Panc1 (cell line): ENCODE data around the gene ATM. TPM values are rescaled to one million over a fixed set of nuclear protein-coding genes. Genes with fewer than 3 reads are reported as not detected.

Experiments used
- ATAC-seq: fragments of 200-7000 bp; cut with Tn5 transposase; 2 replicates; pipeline ENCODE4 v1.9.1; 2020; ENCODE audit warnings: mild to moderate bottlenecking, moderate library complexity
- BruUV-seq: library from RNA; stranded (reverse); fragments of 400-500 nt; replicated peaks from 2 replicates; lab custom pipeline; 2021; lab: Mats Ljungman, UMichigan
- CTCF ChIA-PET: fragments of 300-600 bp; sonication (Branson Sonifier 250); formaldehyde crosslinking; loops from one replicate; lab custom pipeline; 2022; ENCODE audit warnings: antibody characterized with exemption; lab: Charles Lee
- POLR2A ChIA-PET: fragments of 300-600 bp; sonication (Branson Sonifier 250); formaldehyde crosslinking; loops from one replicate; lab custom pipeline; 2022; ENCODE audit warnings: antibody characterized with exemption; lab: Charles Lee
- DNase-seq: peaks from one replicate; pipeline ENCODE4 v3.0.0-alpha.2; 2010; ENCODE audit warnings: low read depth, low spot score
- H3K27ac ChIP-seq: 2 replicates; pipeline ENCODE4 v1.5.1; 2011; ENCODE audit warnings: mild to moderate bottlenecking, low read length, inconsistent platforms
- H3K27me3 ChIP-seq: fragments of 200-500 bp; sonication (Bioruptor generic); 2 replicates; pipeline ENCODE4 v1.6.0; 2014; ENCODE audit warnings: low read length, inconsistent platforms; ENCODE audit not compliant: control insufficient read depth, insufficient read depth
- H3K36me3 ChIP-seq: fragments of 200-500 bp; sonication (Bioruptor generic); 2 replicates; pipeline ENCODE4 v1.5.1; 2014; ENCODE audit warnings: inconsistent platforms, mild to moderate bottlenecking, low read length, moderate library complexity; ENCODE audit not compliant: control insufficient read depth, insufficient read depth
- H3K4me1 ChIP-seq: 2 replicates; pipeline ENCODE4 v1.5.1; 2011; ENCODE audit warnings: inconsistent platforms, mild to moderate bottlenecking, low read length, moderate library complexity; ENCODE audit not compliant: control insufficient read depth, insufficient read depth
- H3K4me3 ChIP-seq, 2 experiments: 2 replicates each; pipeline ENCODE4 v1.5.1; 2011 to 2012; ENCODE audit warnings: low read depth in 2 of 2, low read length in 2 of 2, mild to moderate bottlenecking in 2 of 2, inconsistent platforms in 1 of 2, moderate library complexity in 1 of 2
- H3K9me3 ChIP-seq: fragments of 200-500 bp; sonication (Bioruptor generic); 2 replicates; pipeline ENCODE4 v1.5.1; 2014; ENCODE audit warnings: low read depth, mild to moderate bottlenecking, inconsistent platforms, low read length, moderate library complexity; ENCODE audit not compliant: control insufficient read depth, insufficient read depth
- POLR2AphosphoS5 ChIP-seq: IDR thresholded peaks from 2 replicates; pipeline ENCODE4 v1.6.1; 2012; ENCODE audit warnings: mild to moderate bottlenecking, low read depth, low read length, moderate library complexity
- SIN3A ChIP-seq: IDR thresholded peaks from 2 replicates; pipeline ENCODE4 v1.6.1; 2012; ENCODE audit warnings: low read depth, mild to moderate bottlenecking, low read length, moderate library complexity, borderline replicate concordance; ENCODE audit not compliant: insufficient read depth
- TCF7L2 ChIP-seq: IDR thresholded peaks from 2 replicates; pipeline ENCODE4 v1.6.1; 2011; ENCODE audit warnings: mild to moderate bottlenecking, low read depth, low read length, inconsistent platforms
- in situ Hi-C: cut with HindIII; loops from 2 replicates; pipeline ENCODE4 v1.10.0; 2016; ENCODE audit warnings: low sequenced_read_pairs, low pct_unique_long_range_greater_than_20kb
- intact Hi-C: fragments of 100-400 bp; cut with micrococcal nuclease; formaldehyde crosslinking; loops from one replicate; pipeline ENCODE4 v1.10.0; 2022; ENCODE audit not compliant: unreplicated experiment
- total RNA-seq: library from RNA; stranded (reverse); gene quantifications from one replicate; pipeline ENCODE4 v1.2.1, GENCODE V29; 2021; ENCODE audit not compliant: unreplicated experiment
- TF ChIP-seq, protein P1 (sequence below): fragments of 450-650 bp; IDR thresholded peaks from 2 replicates; pipeline ENCODE4 v1.5.1; 2017; ENCODE audit warnings: mild to moderate bottlenecking
- TF ChIP-seq, protein P2 (sequence below), 2 experiments: IDR thresholded peaks; 2 replicates each; pipeline ENCODE4 v1.6.1; 2011 to 2012; ENCODE audit warnings: low read depth in 2 of 2, control low read depth in 1 of 2, low read length in 1 of 2, mild to moderate bottlenecking in 1 of 2, moderate library complexity in 1 of 2; ENCODE audit not compliant: insufficient read depth in 1 of 2

Gene ATM
- total RNA-seq, 1 experiment from 2014 or later, result 95.6 TPM

DNA sequence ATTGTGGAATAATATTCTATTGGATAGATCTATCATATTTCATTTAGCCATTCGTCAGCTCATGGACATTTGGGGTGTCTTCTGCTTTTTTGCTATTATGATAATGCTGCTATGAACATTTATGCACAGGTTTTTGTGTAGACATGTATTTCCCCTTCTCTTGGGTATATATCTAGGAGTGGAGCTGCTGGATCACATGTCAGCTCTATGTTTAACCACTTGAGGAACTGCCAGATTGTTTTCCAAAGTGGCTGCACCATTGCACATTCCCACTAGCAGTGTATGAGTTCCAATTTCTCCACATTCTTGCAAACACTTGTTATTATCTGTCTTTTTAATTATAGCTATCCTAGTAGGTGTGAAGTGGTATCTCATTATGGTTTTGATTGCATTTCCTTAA lies 169.5 kb downstream of the ATM start:
- Histone ChIP-seq H3K36me3 (no peaks in the 10 kb centered on the region), H3K4me1 (no peaks in the 10 kb centered on the region), H3K9me3 (no peaks in the 10 kb centered on the region), H3K4me3 (no peak overlapping the region), H3K27ac (no peak overlapping the region), H3K27me3 (no peaks in the 10 kb centered on the region)
- CTCF ChIA-PET, result no interaction called here
- POLR2A ChIA-PET, result no interaction called here
- TF ChIP-seq, protein P1, sequence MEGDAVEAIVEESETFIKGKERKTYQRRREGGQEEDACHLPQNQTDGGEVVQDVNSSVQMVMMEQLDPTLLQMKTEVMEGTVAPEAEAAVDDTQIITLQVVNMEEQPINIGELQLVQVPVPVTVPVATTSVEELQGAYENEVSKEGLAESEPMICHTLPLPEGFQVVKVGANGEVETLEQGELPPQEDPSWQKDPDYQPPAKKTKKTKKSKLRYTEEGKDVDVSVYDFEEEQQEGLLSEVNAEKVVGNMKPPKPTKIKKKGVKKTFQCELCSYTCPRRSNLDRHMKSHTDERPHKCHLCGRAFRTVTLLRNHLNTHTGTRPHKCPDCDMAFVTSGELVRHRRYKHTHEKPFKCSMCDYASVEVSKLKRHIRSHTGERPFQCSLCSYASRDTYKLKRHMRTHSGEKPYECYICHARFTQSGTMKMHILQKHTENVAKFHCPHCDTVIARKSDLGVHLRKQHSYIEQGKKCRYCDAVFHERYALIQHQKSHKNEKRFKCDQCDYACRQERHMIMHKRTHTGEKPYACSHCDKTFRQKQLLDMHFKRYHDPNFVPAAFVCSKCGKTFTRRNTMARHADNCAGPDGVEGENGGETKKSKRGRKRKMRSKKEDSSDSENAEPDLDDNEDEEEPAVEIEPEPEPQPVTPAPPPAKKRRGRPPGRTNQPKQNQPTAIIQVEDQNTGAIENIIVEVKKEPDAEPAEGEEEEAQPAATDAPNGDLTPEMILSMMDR, result no peak
- TF ChIP-seq POLR2AphosphoS5 (no peak), TCF7L2 (no peak), SIN3A (no peak)
- TF ChIP-seq, protein P2, sequence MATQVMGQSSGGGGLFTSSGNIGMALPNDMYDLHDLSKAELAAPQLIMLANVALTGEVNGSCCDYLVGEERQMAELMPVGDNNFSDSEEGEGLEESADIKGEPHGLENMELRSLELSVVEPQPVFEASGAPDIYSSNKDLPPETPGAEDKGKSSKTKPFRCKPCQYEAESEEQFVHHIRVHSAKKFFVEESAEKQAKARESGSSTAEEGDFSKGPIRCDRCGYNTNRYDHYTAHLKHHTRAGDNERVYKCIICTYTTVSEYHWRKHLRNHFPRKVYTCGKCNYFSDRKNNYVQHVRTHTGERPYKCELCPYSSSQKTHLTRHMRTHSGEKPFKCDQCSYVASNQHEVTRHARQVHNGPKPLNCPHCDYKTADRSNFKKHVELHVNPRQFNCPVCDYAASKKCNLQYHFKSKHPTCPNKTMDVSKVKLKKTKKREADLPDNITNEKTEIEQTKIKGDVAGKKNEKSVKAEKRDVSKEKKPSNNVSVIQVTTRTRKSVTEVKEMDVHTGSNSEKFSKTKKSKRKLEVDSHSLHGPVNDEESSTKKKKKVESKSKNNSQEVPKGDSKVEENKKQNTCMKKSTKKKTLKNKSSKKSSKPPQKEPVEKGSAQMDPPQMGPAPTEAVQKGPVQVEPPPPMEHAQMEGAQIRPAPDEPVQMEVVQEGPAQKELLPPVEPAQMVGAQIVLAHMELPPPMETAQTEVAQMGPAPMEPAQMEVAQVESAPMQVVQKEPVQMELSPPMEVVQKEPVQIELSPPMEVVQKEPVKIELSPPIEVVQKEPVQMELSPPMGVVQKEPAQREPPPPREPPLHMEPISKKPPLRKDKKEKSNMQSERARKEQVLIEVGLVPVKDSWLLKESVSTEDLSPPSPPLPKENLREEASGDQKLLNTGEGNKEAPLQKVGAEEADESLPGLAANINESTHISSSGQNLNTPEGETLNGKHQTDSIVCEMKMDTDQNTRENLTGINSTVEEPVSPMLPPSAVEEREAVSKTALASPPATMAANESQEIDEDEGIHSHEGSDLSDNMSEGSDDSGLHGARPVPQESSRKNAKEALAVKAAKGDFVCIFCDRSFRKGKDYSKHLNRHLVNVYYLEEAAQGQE (IDR thresholded peaks at IDR 0.05; ENCODE audit: insufficient read depth in 1 of 2, low read depth in 2 of 2, low read length in 1 of 2), result no peak
- in situ Hi-C loops, result no loop called here
- no TSS peak for BruUV-seq
- intact Hi-C loops, result no loop called here
- no peak for DNase-seq
- ATAC-seq, result no peak

DNA sequence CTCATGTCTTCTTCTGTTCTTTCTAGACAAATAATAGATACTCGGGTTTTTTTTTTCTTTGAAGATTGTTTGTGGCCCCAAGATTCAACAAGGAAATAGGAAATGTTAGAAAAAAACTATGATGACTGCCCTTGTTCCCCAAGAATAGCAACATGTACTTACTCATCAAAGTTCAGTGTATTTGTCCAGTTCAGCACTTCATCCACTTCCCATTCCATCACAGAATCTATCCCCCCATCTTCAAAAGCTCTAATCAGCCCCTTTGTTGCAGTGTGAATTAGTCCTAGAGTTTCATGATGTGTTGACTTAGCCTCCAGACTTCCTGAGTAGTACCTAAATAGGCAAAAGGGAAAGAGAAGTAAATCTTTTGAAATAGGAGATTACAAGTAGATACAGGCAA lies 170.2 kb downstream of the ATM start:
- Histone ChIP-seq H3K36me3 (no peaks in the 10 kb centered on the region), H3K4me1 (no peaks in the 10 kb centered on the region), H3K27me3 (no peaks in the 10 kb centered on the region), H3K4me3 (no peak overlapping the region), H3K27ac (no peak overlapping the region), H3K9me3 (no peaks in the 10 kb centered on the region)
- intact Hi-C loops (no loop called here), in situ Hi-C loops (no loop called here)
- CTCF ChIA-PET, result no interaction called here
- no peak for ATAC-seq
- POLR2A ChIA-PET, result no interaction called here
- TF ChIP-seq, protein P2 (IDR thresholded peaks at IDR 0.05; ENCODE audit: insufficient read depth in 1 of 2, low read depth in 2 of 2, low read length in 1 of 2), result no peak
- TF ChIP-seq, protein P1, result no peak
- TF ChIP-seq TCF7L2, result no peak
- DNase-seq, result no peak
- no TSS peak for BruUV-seq
